ENCODE results near the gene GIPC2. TPM values are rescaled to one million over a fixed set of nuclear protein-coding genes. Genes with fewer than 3 reads are reported as not detected.

GIPC2 gene
- total RNA-seq, 1 donor from 2014 or later: 1.5 TPM

- DNase-seq (ENCODE audit: low read depth): no peak
- TF ChIP-seq CTCF (conservative IDR thresholded peaks at IDR 0.05; ENCODE audit: low read depth, low read length): no peak
- H3K4me3 ChIP-seq (ENCODE audit: low read depth, low read length): no peak overlapping the region
These were observed 42.2 kb downstream of the GIPC2 start for GRCh38 chr1:78088015-78088414.

GRCh38 chr1:78088486-78088885 is 42.7 kb downstream of the GIPC2 start:
- TF ChIP-seq CTCF (conservative IDR thresholded peaks at IDR 0.05; ENCODE audit: low read depth, low read length): no peak
- no peak for DNase-seq (ENCODE audit: low read depth)
- H3K4me3 ChIP-seq (ENCODE audit: low read depth, low read length): no peak overlapping the region

GRCh38 chr1:78089010-78089409 is 43.2 kb downstream of the GIPC2 start:
- H3K4me3 ChIP-seq (ENCODE audit: low read depth, low read length): no peak overlapping the region
- TF ChIP-seq CTCF (conservative IDR thresholded peaks at IDR 0.05; ENCODE audit: low read depth, low read length): no peak
- no peak for DNase-seq (ENCODE audit: low read depth)

GRCh38 chr1:78090472-78091133 is 44.8 kb downstream of the GIPC2 start:
- no peak for TF ChIP-seq CTCF (conservative IDR thresholded peaks at IDR 0.05; ENCODE audit: low read depth, low read length)
- H3K4me3 ChIP-seq (ENCODE audit: low read depth, low read length): no peak overlapping the region
- no peak for DNase-seq (ENCODE audit: low read depth)

- TF ChIP-seq CTCF (conservative IDR thresholded peaks at IDR 0.05; ENCODE audit: low read depth, low read length): no peak
- H3K4me3 ChIP-seq (ENCODE audit: low read depth, low read length): no peak overlapping the region
- DNase-seq (ENCODE audit: low read depth): no peak
These were observed 45.5 kb downstream of the GIPC2 start for GRCh38 chr1:78091215-78091813.

GRCh38 chr1:78091886-78092285 is 46.1 kb downstream of the GIPC2 start:
- DNase-seq (ENCODE audit: low read depth): no peak

More at GRCh38 chr1:78091886-78092285, 46.1 kb downstream of the GIPC2 start:
- no peak for TF ChIP-seq CTCF (conservative IDR thresholded peaks at IDR 0.05; ENCODE audit: low read depth, low read length)
- H3K4me3 ChIP-seq (ENCODE audit: low read depth, low read length): no peak overlapping the region

Data from epithelial cell of proximal tubule (primary cell).